Cerebellar cortex (tissue), 1 donor: Measurements from ENCODE around the gene TRABD.

Source experiments
- DNase-seq: peaks from one replicate; pipeline ENCODE4 v3.0.0-alpha.2; 2015; ENCODE audit warnings: low spot score

TRABD gene

GRCh38 chr22:50173983-50174355 lies 11.7 kb upstream of the TRABD start:
- DNase-seq, result no peak

DNA sequence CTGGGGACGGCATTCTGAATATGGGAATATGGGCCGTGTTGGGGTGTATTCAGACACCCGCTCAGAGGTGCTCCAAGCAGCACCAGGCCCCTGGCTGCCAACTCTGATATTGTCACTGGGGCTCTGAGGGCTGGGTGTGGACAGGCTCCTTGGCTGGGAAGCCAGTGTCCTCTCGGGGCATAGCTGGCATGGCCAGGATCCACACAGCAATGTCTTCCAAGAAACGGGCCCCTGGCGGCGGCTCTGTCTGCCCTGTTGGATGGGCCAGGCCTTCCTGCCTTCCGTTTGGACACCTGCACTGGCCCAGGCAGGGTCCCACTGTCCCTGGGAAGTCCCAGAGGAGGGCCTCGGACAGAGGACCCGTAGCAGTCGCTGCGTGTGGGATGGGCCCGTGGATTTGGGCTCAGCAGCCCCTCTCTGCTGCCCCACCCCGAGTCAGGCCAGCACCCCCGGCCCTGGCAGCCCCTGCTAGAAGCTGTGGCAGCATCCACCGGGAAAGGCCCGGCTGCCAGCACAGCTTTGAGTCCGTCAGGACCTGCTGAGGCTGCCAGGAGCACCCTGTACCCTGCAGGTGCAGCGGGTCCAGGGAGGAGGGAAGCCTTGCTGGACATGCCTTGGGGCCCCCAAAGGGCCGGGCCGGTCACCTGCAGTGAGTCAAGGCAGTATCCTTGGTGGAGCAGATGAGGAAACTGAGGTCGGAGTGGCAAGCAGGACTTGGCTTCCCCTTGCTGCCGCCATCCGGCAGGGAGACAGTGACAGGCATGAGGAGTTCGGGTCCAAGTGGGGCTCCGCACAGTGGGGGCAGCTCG lies 11.1 kb upstream of the TRABD start:
- DNase-seq, result peak; percentile 87

GRCh38 chr22:50175191-50175461 lies 10.6 kb upstream of the TRABD start:
- no peak for DNase-seq

DNA sequence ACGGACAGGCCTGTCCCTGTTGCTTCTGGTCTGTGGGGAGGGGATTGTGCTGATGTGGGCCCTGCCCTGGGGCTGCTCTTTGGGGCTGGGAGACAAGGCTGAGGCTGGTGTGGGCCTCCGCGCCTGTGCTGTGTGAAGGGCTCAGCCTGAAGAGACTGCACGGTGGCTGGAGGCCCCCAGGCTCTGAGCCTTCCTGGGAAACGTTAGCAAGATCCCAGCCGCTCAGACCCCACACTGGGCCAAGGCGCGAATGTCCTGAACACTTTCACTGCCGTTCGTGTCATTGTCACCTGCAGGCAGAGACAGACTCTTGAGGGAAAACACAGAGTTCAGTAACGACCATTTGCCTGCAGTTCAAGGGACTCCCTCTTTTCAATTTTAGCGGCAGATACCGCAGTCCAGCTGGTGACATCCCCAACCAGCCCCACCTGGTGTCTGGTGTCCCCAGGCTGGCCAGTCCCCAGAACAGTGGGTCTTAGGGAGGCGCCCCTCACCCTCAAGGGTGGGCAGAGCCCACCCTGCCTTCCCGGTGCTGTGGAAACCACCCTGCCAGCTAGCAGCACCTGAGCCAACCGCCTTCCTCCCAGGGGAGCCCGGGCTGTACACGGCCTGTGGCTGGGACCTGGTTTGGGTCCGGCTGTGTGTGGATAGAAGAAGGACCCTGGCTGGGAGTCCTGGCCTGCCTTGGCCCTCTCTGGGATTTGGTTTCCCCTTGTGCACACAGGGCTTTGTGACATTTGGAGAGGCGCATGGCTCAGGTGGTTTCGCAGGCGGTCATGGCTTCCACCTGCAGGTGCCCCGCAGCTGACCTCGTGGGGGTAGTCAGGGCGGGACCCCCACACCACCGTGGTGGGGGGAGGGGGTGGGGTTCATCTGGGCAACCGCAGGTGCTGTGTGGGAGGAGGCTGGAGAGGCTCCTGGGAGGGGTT lies 9.5 kb upstream of the TRABD start:
- DNase-seq, result no peak

DNA sequence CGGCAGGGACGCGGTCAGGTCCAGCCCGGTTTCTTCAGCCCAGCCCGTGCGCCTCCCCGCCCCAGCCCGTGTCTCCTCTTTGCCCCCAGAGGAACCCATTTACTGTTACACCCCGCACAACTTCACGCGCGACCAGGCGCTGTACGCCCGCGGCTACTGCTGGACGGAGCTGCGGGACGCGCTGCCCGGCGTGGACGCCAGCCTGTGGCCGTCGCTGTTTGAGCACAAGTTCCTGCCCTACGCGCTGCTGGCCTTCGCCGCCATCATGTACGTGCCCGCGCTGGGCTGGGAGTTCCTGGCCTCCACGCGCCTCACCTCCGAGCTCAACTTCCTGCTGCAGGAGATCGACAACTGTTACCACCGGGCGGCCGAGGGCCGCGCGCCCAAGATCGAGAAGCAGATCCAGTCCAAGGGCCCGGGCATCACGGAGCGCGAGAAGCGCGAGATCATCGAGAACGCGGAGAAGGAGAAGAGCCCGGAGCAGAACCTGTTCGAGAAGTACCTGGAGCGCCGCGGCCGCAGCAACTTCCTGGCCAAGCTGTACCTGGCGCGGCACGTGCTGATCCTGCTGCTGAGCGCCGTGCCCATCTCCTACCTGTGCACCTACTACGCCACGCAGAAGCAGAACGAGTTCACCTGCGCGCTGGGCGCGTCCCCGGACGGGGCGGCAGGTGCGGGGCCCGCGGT lies 8.7 kb upstream of the TRABD start:
- no peak for DNase-seq

DNA sequence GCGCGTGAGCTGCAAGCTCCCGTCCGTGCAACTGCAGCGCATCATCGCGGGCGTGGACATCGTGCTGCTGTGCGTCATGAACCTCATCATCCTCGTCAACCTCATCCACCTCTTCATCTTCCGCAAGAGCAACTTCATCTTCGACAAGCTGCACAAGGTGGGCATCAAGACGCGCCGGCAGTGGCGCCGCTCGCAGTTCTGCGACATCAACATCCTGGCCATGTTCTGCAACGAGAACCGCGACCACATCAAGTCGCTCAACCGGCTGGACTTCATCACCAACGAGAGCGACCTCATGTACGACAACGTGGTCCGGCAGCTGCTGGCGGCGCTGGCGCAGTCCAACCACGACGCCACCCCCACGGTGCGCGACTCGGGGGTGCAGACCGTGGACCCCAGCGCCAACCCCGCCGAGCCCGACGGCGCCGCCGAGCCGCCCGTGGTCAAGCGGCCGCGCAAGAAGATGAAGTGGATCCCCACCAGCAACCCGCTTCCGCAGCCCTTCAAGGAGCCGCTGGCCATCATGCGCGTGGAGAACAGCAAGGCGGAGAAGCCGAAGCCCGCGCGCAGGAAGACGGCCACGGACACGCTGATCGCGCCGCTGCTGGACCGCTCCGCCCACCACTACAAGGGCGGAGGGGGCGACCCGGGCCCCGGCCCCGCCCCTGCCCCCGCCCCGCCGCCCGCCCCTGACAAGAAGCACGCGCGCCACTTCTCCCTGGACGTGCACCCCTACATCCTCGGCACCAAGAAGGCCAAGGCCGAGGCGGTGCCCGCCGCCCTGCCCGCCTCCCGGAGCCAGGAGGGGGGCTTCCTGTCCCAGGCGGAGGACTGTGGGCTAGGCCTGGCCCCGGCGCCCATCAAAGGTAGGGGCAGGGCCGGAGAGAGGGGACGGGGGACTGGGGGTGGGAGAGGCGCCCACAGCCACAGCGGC lies 7.9 kb upstream of the TRABD start:
- DNase-seq, result no peak

GRCh38 chr22:50178471-50178864 lies 7.2 kb upstream of the TRABD start:
- no peak for DNase-seq

DNA sequence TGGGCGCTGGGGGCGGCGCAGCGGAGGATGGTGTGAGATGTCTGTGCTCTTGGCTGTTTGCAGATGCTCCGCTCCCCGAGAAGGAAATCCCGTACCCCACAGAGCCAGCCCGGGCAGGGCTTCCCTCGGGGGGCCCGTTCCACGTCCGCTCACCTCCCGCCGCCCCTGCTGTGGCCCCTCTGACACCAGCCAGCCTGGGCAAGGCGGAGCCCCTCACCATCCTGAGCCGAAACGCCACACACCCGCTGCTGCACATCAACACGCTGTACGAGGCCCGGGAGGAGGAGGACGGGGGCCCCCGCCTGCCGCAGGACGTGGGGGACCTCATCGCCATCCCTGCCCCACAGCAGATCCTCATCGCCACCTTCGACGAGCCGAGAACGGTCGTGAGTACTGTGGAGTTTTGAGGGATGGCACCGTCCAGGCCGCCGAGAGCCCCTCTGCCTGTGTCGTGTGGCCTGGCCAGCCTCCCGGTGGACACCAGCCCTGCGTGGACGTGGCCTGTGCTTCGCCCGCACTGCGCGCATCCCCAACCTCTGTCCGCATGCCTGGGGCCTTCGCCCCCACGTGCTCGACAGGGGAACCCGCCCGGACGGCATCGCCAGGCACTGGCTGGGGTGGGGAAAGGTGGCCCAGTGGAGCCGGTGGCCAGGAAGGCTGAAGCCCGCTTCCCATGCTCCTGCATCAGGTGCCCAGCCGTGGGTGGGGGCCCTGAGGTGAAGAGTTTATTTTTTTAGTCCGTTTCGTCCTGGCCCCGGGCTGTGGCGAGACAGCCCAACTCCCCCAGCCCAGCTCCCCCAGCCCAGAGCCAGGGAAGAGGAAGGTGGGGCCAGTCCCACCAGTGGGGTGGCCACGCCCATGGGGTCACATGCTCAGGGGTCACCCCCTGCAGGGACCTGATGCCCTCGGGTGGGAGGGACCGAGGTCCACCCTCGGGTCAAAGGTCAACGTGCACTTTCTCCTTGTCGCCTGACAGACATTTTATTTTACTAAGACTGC lies 6.5 kb upstream of the TRABD start:
- no peak for DNase-seq

DNA sequence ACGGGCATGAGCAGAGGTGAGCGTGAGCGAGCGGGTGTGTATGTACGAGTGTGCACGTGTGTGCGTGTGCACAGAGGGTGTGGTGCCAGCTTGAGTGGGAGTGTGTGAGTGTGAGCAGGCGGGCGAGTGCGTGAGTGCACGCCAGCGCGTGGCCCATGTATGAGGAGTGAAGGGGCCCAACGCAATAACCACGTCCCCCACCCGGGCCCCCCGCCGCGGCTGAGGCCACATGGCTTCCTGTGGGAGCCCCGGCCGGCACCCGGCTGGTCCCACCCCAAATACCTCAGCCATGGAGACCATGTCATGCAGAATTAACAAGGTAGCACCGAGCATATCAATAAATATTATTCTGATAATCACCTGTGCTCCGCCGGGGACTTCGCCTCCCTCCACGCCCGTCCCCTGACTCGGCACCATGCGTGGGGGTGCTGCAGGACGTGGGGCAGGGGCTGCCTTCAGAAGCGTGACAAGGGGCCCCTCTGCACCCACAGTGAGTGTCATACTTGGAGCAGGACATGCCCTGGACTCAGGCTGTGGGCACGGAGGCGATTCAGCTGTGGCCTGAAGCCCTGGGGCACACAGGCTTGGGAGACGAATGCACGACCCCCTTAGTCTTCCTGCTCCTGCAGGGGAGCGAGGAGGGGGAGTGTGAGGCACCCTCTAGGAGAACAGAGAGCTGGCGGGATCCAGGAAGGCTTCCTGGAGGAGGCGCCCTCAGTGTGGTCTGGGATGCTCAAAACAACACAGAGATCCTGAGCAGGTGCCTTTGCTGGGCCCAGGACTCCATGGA lies 5.6 kb upstream of the TRABD start:
- DNase-seq, result no peak

GRCh38 chr22:50180727-50181521 lies 4.8 kb upstream of the TRABD start:
- no peak for DNase-seq

GRCh38 chr22:50182176-50183081 lies 3.3 kb upstream of the TRABD start:
- DNase-seq, result no peak

DNA sequence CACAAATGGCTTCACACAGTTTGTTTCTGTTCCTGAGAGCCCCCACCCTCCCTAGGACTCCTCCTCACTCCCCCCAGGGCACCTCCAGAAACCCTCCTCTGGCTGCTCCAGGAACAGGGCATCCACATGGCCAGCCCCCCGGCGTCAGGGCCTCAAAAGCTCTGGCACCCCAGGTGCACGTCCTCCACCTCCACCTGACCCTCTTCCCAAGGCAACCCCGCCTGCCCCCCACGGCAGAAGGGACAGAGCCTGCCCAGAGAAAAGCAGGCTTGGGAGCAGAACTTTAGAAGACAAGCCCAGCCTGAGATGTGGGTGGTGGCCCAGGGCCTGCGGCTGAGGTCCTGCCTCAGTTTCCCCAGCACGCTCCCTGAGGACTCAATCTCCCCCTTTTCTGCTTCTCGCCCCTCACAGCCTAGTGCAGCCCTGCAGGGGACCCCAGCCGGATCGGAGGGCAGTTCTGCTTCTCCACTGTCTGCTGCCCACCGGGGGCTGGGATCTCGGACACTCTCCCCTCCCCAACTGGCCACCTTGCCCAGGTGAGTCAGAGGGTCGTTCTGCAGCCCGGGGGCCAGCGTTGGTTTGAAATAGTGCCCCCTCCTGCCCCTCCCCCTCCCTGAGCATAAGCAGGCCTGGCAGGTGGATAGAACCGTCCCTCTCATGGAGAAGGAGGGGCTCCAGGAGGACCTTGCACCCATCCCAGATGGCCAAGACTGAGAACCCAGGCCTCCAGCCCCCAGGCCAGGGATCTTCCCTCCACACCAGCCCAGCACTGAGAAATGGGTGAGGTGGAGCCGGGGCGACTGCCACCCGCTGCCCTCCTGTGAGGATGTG lies 2.4 kb upstream of the TRABD start:
- DNase-seq, result no peak

- peak; percentile 83 for DNase-seq
Observed at GRCh38 chr22:50184004-50184901, 1.5 kb upstream of the TRABD start.

- DNase-seq, result no peak
Observed at GRCh38 chr22:50184902-50185374, 775 bp upstream of the TRABD start.

DNA sequence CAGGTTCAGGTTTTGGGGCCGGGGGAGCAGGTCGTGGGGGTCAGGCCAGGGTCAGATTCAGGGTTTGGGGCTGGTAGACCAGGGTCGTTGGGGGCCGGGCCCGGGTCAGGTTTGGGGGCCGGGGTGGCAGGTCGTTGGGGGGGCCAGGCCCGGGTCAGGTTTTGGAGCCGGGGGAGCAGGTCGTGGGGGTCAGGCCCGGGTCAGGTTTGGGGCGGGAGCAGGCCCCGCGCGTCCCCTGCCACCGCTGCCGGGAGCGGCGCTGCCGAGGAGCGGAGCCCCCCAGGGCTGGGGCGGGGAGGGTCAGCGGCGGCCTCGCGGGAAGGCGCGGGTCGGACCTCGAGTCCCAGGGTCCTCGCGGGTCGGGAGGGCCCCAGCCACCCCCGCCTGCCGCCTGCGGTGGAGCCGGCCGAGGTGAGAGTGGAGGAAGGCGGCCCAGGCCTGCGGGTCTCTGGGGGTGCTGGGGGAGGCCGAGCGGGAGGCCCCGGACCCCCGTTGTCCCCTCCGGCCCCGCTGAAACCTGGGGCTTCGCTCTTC lies 535 bp downstream of the TRABD start:
- no peak for DNase-seq
